Astrocyte (in vitro differentiated cells and primary cell): Measurements from ENCODE around the gene KCNQ1OT1. TPM values are rescaled to one million over a fixed set of nuclear protein-coding genes. Genes with fewer than 3 reads are reported as not detected.

ENCODE experiments used
- DNase-seq: peaks from one replicate; pipeline ENCODE4 v3.0.0-alpha.2; 2010; ENCODE audit warnings: low read depth
- FAIRE-seq: peaks from 2 replicates; lab custom pipeline; 2011; peaks lifted over from hg19 to GRCh38; lab: Jason Lieb, UNC
- H2AFZ ChIP-seq: 2 replicates; pipeline ENCODE4 v1.6.0; 2012; ENCODE audit warnings: low read depth, low read length, inconsistent platforms
- H3K27ac ChIP-seq: 2 replicates; pipeline ENCODE4 v1.5.1; 2011; ENCODE audit warnings: low read depth, low read length, inconsistent platforms
- H3K27me3 ChIP-seq: 2 replicates; pipeline ENCODE4 v1.6.0; 2011; ENCODE audit warnings: low read length, inconsistent platforms; ENCODE audit not compliant: insufficient read depth
- H3K36me3 ChIP-seq: 2 replicates; pipeline ENCODE4 v1.5.1; 2011; ENCODE audit warnings: low read length, inconsistent platforms; ENCODE audit not compliant: insufficient read depth
- H3K4me1 ChIP-seq: 2 replicates; pipeline ENCODE4 v1.5.1; 2011; ENCODE audit warnings: low read length, inconsistent platforms; ENCODE audit not compliant: insufficient read depth
- H3K4me2 ChIP-seq: 2 replicates; pipeline ENCODE4 v1.6.0; 2012; ENCODE audit warnings: low read length, inconsistent platforms
- H3K4me3 ChIP-seq: 2 replicates; pipeline ENCODE4 v1.5.1; 2011; ENCODE audit warnings: low read depth, mild to moderate bottlenecking, low read length, inconsistent platforms; ENCODE audit not compliant: insufficient read depth
- H3K79me2 ChIP-seq: 2 replicates; pipeline ENCODE4 v1.6.0; 2012; ENCODE audit warnings: mild to moderate bottlenecking, low read length, inconsistent platforms; ENCODE audit not compliant: insufficient read depth
- H3K9ac ChIP-seq: 2 replicates; pipeline ENCODE4 v1.6.0; 2012; ENCODE audit warnings: mild to moderate bottlenecking, low read length, inconsistent platforms
- H3K9me3 ChIP-seq: 2 replicates; pipeline ENCODE4 v1.5.1; 2012; ENCODE audit warnings: low read depth, mild to moderate bottlenecking, low read length, inconsistent platforms; ENCODE audit not compliant: insufficient read depth
- H4K20me1 ChIP-seq: 2 replicates; pipeline ENCODE4 v1.6.0; 2012; ENCODE audit warnings: low read length, inconsistent platforms; ENCODE audit not compliant: insufficient read depth
- H3K27ac Mint-ChIP-seq: one replicate; pipeline ENCODE4 v1.8.0; 2021; ENCODE audit warnings: mild to moderate bottlenecking, mixed read lengths; ENCODE audit not compliant: unreplicated experiment
- H3K27me3 Mint-ChIP-seq: one replicate; pipeline ENCODE4 v1.8.0; 2021; ENCODE audit warnings: low read depth, mixed read lengths; ENCODE audit not compliant: unreplicated experiment
- H3K36me3 Mint-ChIP-seq: one replicate; pipeline ENCODE4 v1.8.0; 2021; ENCODE audit warnings: low read depth, mixed read lengths; ENCODE audit not compliant: unreplicated experiment
- H3K4me1 Mint-ChIP-seq: one replicate; pipeline ENCODE4 v1.8.0; 2021; ENCODE audit warnings: low read depth, mixed read lengths; ENCODE audit not compliant: unreplicated experiment
- H3K4me3 Mint-ChIP-seq: one replicate; pipeline ENCODE4 v1.8.0; 2021; ENCODE audit warnings: mild to moderate bottlenecking, moderate library complexity, mixed read lengths; ENCODE audit not compliant: unreplicated experiment
- H3K9me3 Mint-ChIP-seq: one replicate; pipeline ENCODE4 v1.8.0; 2021; ENCODE audit warnings: mild to moderate bottlenecking, mixed read lengths; ENCODE audit not compliant: unreplicated experiment
- EZH2 ChIP-seq: IDR thresholded peaks from 2 replicates; pipeline ENCODE4 v1.6.1; 2012; ENCODE audit warnings: mild to moderate bottlenecking, low read length, inconsistent platforms; ENCODE audit not compliant: insufficient read depth
- total RNA-seq: library from RNA; stranded (reverse); gene quantifications from 2 replicates; pipeline ENCODE4 v1.2.1, GENCODE V29; 2021
- TF ChIP-seq, protein P1 (sequence below): IDR thresholded peaks from 2 replicates; pipeline ENCODE4 v1.5.1; 2011; ENCODE audit warnings: low read depth, mild to moderate bottlenecking, inconsistent platforms, low read length, moderate library complexity; ENCODE audit not compliant: insufficient read depth

The KCNQ1OT1 gene
- total RNA-seq, 1 donor from 2014 or later, result 2.5 TPM

DNA sequence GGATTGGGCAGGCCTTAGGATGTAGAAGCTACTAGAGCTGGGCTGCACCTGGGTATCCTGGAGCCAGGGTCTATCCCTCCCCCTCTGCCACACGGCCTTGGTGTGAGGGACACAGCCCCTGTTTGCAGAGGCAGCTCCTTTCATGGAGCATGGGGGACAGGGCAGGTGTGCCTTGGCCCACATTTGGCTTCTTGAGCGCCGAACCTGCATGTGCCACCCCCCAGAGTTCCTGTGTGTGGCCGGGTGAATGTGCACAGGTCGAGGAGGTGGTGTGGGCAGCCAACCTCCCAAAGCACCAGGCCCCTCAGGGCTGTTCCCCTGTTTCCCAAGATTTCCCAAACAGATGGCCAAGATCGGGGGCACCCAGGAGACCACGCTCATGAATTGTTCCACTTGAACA lies 7.9 kb upstream of the KCNQ1OT1 start:
- no peaks in the 10 kb centered on the region for H3K79me2 ChIP-seq
- H3K27ac ChIP-seq, result no peak overlapping the region

DNA sequence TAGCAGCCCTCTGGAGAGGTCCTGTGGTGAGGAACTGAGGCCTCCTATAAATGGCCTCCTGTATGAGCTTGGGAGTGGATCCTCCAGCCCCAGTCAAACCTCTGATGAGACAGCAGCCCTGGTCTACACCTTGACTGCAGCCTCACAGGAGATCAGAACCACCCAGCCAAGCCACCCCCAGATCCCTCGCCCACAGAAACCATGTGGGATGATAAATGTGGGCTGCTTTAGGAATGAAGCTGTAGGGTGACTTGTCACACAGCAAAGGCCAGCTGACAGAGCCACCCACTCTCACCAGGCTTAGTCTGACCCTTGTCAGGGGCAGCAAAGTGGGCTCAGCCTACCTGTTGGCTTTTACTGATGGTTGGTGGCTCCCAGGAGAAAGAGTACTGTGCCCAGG lies 6.5 kb upstream of the KCNQ1OT1 start:
- H3K27me3 Mint-ChIP-seq, result peaks cover 67% of the 10 kb centered on the region
- no peaks in the 10 kb centered on the region for H3K9me3 ChIP-seq
- H4K20me1 ChIP-seq, result no peaks in the 10 kb centered on the region
- DNase-seq (no peak), FAIRE-seq (no peak)
- H3K27ac Mint-ChIP-seq, result no peak overlapping the region
- H3K4me1 ChIP-seq, result no peaks in the 10 kb centered on the region
- no peak overlapping the region for H3K4me2 ChIP-seq
- no peak overlapping the region for H3K9ac ChIP-seq
- H3K4me3 ChIP-seq, result no peak overlapping the region
- no peaks in the 10 kb centered on the region for H3K36me3 ChIP-seq
- TF ChIP-seq EZH2, result no peak
- TF ChIP-seq, protein P1, sequence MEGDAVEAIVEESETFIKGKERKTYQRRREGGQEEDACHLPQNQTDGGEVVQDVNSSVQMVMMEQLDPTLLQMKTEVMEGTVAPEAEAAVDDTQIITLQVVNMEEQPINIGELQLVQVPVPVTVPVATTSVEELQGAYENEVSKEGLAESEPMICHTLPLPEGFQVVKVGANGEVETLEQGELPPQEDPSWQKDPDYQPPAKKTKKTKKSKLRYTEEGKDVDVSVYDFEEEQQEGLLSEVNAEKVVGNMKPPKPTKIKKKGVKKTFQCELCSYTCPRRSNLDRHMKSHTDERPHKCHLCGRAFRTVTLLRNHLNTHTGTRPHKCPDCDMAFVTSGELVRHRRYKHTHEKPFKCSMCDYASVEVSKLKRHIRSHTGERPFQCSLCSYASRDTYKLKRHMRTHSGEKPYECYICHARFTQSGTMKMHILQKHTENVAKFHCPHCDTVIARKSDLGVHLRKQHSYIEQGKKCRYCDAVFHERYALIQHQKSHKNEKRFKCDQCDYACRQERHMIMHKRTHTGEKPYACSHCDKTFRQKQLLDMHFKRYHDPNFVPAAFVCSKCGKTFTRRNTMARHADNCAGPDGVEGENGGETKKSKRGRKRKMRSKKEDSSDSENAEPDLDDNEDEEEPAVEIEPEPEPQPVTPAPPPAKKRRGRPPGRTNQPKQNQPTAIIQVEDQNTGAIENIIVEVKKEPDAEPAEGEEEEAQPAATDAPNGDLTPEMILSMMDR, result no peak
- no peak overlapping the region for H2AFZ ChIP-seq
- peaks cover 27% of the 10 kb centered on the region for H3K9me3 Mint-ChIP-seq
- peaks cover 12% of the 10 kb centered on the region for H3K27me3 ChIP-seq
- no peaks in the 10 kb centered on the region for H3K79me2 ChIP-seq
- no peak overlapping the region for H3K4me3 Mint-ChIP-seq
- H3K4me1 Mint-ChIP-seq, result peaks cover 4% of the 10 kb centered on the region
- peaks cover 4% of the 10 kb centered on the region for H3K36me3 Mint-ChIP-seq
- H3K27ac ChIP-seq, result no peak overlapping the region

More for the DNA sequence above, 7.9 kb upstream of the KCNQ1OT1 start:
- H3K4me1 ChIP-seq, result no peaks in the 10 kb centered on the region
- peaks cover 61% of the 10 kb centered on the region for H3K27me3 Mint-ChIP-seq
- peaks cover 24% of the 10 kb centered on the region for H3K9me3 Mint-ChIP-seq
- no peak overlapping the region for H3K9ac ChIP-seq
- H3K9me3 ChIP-seq, result no peaks in the 10 kb centered on the region
- peaks cover 4% of the 10 kb centered on the region for H3K36me3 Mint-ChIP-seq
- H3K4me1 Mint-ChIP-seq, result peaks cover 4% of the 10 kb centered on the region
- peaks cover 12% of the 10 kb centered on the region for H3K27me3 ChIP-seq
- H3K4me2 ChIP-seq, result no peak overlapping the region
- H2AFZ ChIP-seq, result no peak overlapping the region
- no peaks in the 10 kb centered on the region for H4K20me1 ChIP-seq
- H3K36me3 ChIP-seq, result no peaks in the 10 kb centered on the region
- FAIRE-seq (no peak), DNase-seq (no peak)
- no peak overlapping the region for H3K4me3 Mint-ChIP-seq
- H3K4me3 ChIP-seq, result no peak overlapping the region
- no peak for TF ChIP-seq EZH2
- TF ChIP-seq, protein P1, result no peak
- no peak overlapping the region for H3K27ac Mint-ChIP-seq

- H3K9me3 ChIP-seq, result no peaks in the 10 kb centered on the region
- peaks cover 3% of the 10 kb centered on the region for H3K4me1 ChIP-seq
- no peak overlapping the region for H3K4me3 ChIP-seq
- H3K27me3 ChIP-seq, result peaks cover 11% of the 10 kb centered on the region
- no peak overlapping the region for H3K4me2 ChIP-seq
- H3K4me3 Mint-ChIP-seq, result no peak overlapping the region
- H3K9ac ChIP-seq, result no peak overlapping the region
- FAIRE-seq (no peak), DNase-seq (no peak)
- H3K79me2 ChIP-seq, result no peaks in the 10 kb centered on the region
- H3K36me3 ChIP-seq, result no peaks in the 10 kb centered on the region
- H2AFZ ChIP-seq, result no peak overlapping the region
- no peak overlapping the region for H3K27ac ChIP-seq
- no peak for TF ChIP-seq EZH2
- TF ChIP-seq, protein P1, result no peak
- peaks cover 4% of the 10 kb centered on the region for H3K36me3 Mint-ChIP-seq
- H3K4me1 Mint-ChIP-seq, result peaks cover 4% of the 10 kb centered on the region
- H3K27ac Mint-ChIP-seq, result no peak overlapping the region
- H3K9me3 Mint-ChIP-seq, result peaks cover 20% of the 10 kb centered on the region
- H4K20me1 ChIP-seq, result no peaks in the 10 kb centered on the region
- peaks cover 60% of the 10 kb centered on the region for H3K27me3 Mint-ChIP-seq
Observed at GRCh38 chr11:2704896-2705606, 5.3 kb upstream of the KCNQ1OT1 start.
